Measurements from ENCODE around the gene CACNA2D3. TPM values are rescaled to one million over a fixed set of nuclear protein-coding genes. Genes with fewer than 3 reads are reported as not detected.

CACNA2D3 gene
- total RNA-seq, 1 experiment from 2014 or later = 0.59 TPM

- H3F3A ChIP-seq (ENCODE audit: insufficient read depth, low read depth) = no peaks in the 10 kb centered on the region
- no peaks in the 10 kb centered on the region for H3K9me2 ChIP-seq (ENCODE audit: insufficient read depth)
- H3K79me2 ChIP-seq (ENCODE audit: low read depth) = no peaks in the 10 kb centered on the region
- DNase-seq = no peak
- intact Hi-C loops (cut with micrococcal nuclease; ENCODE audit: unreplicated experiment) = no loop called here
- no peak for TF ChIP-seq EZH2 (IDR thresholded peaks at IDR 0.05; ENCODE audit: low read depth)
- TF ChIP-seq CTCF (conservative IDR thresholded peaks at IDR 0.05) = no peak
- ChIA-PET CTCF (no interaction called here), POLR2A (ENCODE audit: unreplicated experiment) (no interaction called here)
- no peak overlapping the region for H2AFZ ChIP-seq
- no peaks in the 10 kb centered on the region for H3K36me3 ChIP-seq (ENCODE audit: low read depth)
- H3K4me2 ChIP-seq = no peak overlapping the region
- H3K27ac ChIP-seq = no peak overlapping the region
- H3K4me3 ChIP-seq = no peak overlapping the region
- H3K9me3 ChIP-seq (ENCODE audit: insufficient read depth, low read depth) = no peaks in the 10 kb centered on the region
- no peaks in the 10 kb centered on the region for H4K20me1 ChIP-seq (ENCODE audit: insufficient read depth)
- BruUV-seq (replicated peaks) = no TSS peak
- no peaks in the 10 kb centered on the region for H3K4me1 ChIP-seq (replicated peaks; ENCODE audit: insufficient read depth)
- peaks cover 17% of the 10 kb centered on the region; the same call in 1 of the 2 replicates for H3K27me3 ChIP-seq (ENCODE audit: insufficient read depth, low read depth)
Observed at GRCh38 chr3:54296531-54296930, 174.2 kb downstream of the CACNA2D3 start.

- H3K4me3 ChIP-seq = no peak overlapping the region
- no peak overlapping the region for H3K4me2 ChIP-seq
- no peaks in the 10 kb centered on the region for H3K9me2 ChIP-seq (ENCODE audit: insufficient read depth)
- H2AFZ ChIP-seq = no peak overlapping the region
- POLR2A ChIA-PET (ENCODE audit: unreplicated experiment) = no interaction called here
- TF ChIP-seq CTCF (conservative IDR thresholded peaks at IDR 0.05) = no peak
- no peak for TF ChIP-seq EZH2 (IDR thresholded peaks at IDR 0.05; ENCODE audit: low read depth)
- H3F3A ChIP-seq (ENCODE audit: insufficient read depth, low read depth) = no peaks in the 10 kb centered on the region
- no peak for DNase-seq
- no peaks in the 10 kb centered on the region for H3K79me2 ChIP-seq (ENCODE audit: low read depth)
- intact Hi-C loops (cut with micrococcal nuclease; ENCODE audit: unreplicated experiment) = no loop called here
- H3K4me1 ChIP-seq (replicated peaks; ENCODE audit: insufficient read depth) = no peaks in the 10 kb centered on the region
- H3K9me3 ChIP-seq (ENCODE audit: insufficient read depth, low read depth) = no peaks in the 10 kb centered on the region
- no peak overlapping the region for H3K27ac ChIP-seq
- CTCF ChIA-PET = no interaction called here
- H4K20me1 ChIP-seq (ENCODE audit: insufficient read depth) = no peaks in the 10 kb centered on the region
- no peaks in the 10 kb centered on the region for H3K36me3 ChIP-seq (ENCODE audit: low read depth)
- no TSS peak for BruUV-seq (replicated peaks)
- H3K27me3 ChIP-seq (ENCODE audit: insufficient read depth, low read depth) = peaks cover 17% of the 10 kb centered on the region; the same call in 1 of the 2 replicates
Observed at GRCh38 chr3:54299169-54299935, 177.0 kb downstream of the CACNA2D3 start.

- CTCF ChIA-PET = no interaction called here
- Histone ChIP-seq H3K79me2 (ENCODE audit: low read depth) (no peaks in the 10 kb centered on the region), H3K36me3 (ENCODE audit: low read depth) (no peaks in the 10 kb centered on the region), H3K4me1 (replicated peaks; ENCODE audit: insufficient read depth) (no peaks in the 10 kb centered on the region), H3K4me2 (no peak overlapping the region), H4K20me1 (ENCODE audit: insufficient read depth) (no peaks in the 10 kb centered on the region), H3K27me3 (ENCODE audit: insufficient read depth, low read depth) (peaks cover 14% of the 10 kb centered on the region; the same call in 1 of the 2 replicates), H3K27ac (no peak overlapping the region), H3F3A (ENCODE audit: insufficient read depth, low read depth) (no peaks in the 10 kb centered on the region), H3K9me2 (ENCODE audit: insufficient read depth) (no peaks in the 10 kb centered on the region), H2AFZ (no peak overlapping the region), H3K4me3 (no peak overlapping the region), H3K9me3 (ENCODE audit: insufficient read depth, low read depth) (no peaks in the 10 kb centered on the region)
- DNase-seq = no peak
- POLR2A ChIA-PET (ENCODE audit: unreplicated experiment) = no interaction called here
- no TSS peak for BruUV-seq (replicated peaks)
- intact Hi-C loops (cut with micrococcal nuclease; ENCODE audit: unreplicated experiment) = no loop called here
- TF ChIP-seq CTCF (conservative IDR thresholded peaks at IDR 0.05) (no peak), EZH2 (IDR thresholded peaks at IDR 0.05; ENCODE audit: low read depth) (no peak)
Observed at GRCh38 chr3:54303517-54304375, 181.4 kb downstream of the CACNA2D3 start.

Measured in PC-9 (cell line).